Measurements from ENCODE around the gene CYP17A1. TPM values are rescaled to one million over a fixed set of nuclear protein-coding genes. Genes with fewer than 3 reads are reported as not detected.

The CYP17A1 gene
- total and polyA plus RNA-seq, 2 experiments from 2014 or later = not detected

GRCh38 chr10:102850025-102850518 lies 12.9 kb upstream of the CYP17A1 start:
- no peak for TF ChIP-seq EZH2 (IDR thresholded peaks at IDR 0.05; ENCODE audit: low read depth, unreplicated experiment)
- no peak for TF ChIP-seq ETS1 (IDR thresholded peaks at IDR 0.05)
- no peak for TF ChIP-seq CTCF (conservative IDR thresholded peaks at IDR 0.05; ENCODE audit: low read depth in 2 of 2)
- TF ChIP-seq ZNF331 (CRISPR knock-in tag; IDR thresholded peaks at IDR 0.05; ENCODE audit: low read depth) = no peak
- no peak for TF ChIP-seq STAT1 (IDR thresholded peaks at IDR 0.05; ENCODE audit: unreplicated experiment)
- TF ChIP-seq REST (IDR thresholded peaks at IDR 0.05; ENCODE audit: unreplicated experiment) = no peak
- no peak for TF ChIP-seq NANOG (IDR thresholded peaks at IDR 0.05; ENCODE audit: borderline replicate concordance)
- no peak for TF ChIP-seq ZNF462 (CRISPR knock-in tag; IDR thresholded peaks at IDR 0.05)
- TF ChIP-seq JUNB (IDR thresholded peaks at IDR 0.05; ENCODE audit: unreplicated experiment) = no peak
- no peak for TF ChIP-seq EZH2phosphoT487 (IDR thresholded peaks at IDR 0.05; ENCODE audit: unreplicated experiment)
- no peak for TF ChIP-seq ZNF114 (CRISPR knock-in tag; IDR thresholded peaks at IDR 0.05)
- no peak for TF ChIP-seq CREB1 (CRISPR knock-in tag; IDR thresholded peaks at IDR 0.05; ENCODE audit: low read depth)
- TF ChIP-seq POLR2AphosphoS5 (IDR thresholded peaks at IDR 0.05; ENCODE audit: low read depth) = no peak
- Mint-ChIP-seq H3K36me3 (ENCODE audit: low read depth) (no peaks in the 10 kb centered on the region), H3K4me3 (no peak overlapping the region), H3K4me1 (no peaks in the 10 kb centered on the region), H3K27ac (no peak overlapping the region), H3K27me3 (ENCODE audit: insufficient read depth, low read depth, poor library complexity) (peaks cover 15% of the 10 kb centered on the region), H3K9me3 (peaks cover 5% of the 10 kb centered on the region; the same call in 1 of the 3 replicates)
- Histone ChIP-seq H3K36me3 (ENCODE audit: insufficient read depth) (no peaks in the 10 kb centered on the region), H3F3A (replicated peaks; ENCODE audit: low read depth) (no peaks in the 10 kb centered on the region), H3K4me2 (no peak overlapping the region), H3K4me1 (ENCODE audit: insufficient read depth) (no peaks in the 10 kb centered on the region), H4K20me1 (replicated peaks; ENCODE audit: insufficient read depth) (no peaks in the 10 kb centered on the region), H2AFZ (no peak overlapping the region), H3K4me3 (no peak overlapping the region), H3K27ac (ENCODE audit: low read depth) (no peak overlapping the region), H3K27me3 (ENCODE audit: insufficient read depth) (no peaks in the 10 kb centered on the region), H3K9me2 (ENCODE audit: insufficient read depth) (no peaks in the 10 kb centered on the region), H3K79me2 (replicated peaks; ENCODE audit: insufficient read depth) (no peaks in the 10 kb centered on the region)
- DNase-seq (ENCODE audit: low spot score) (no peak), ATAC-seq (no peak)
